HepG2 (cell line): ENCODE measurements around the gene GNG3. TPM values are rescaled to one million over a fixed set of nuclear protein-coding genes. Genes with fewer than 3 reads are reported as not detected.

Experiments
- AGO1 ChIP-seq: fragments of 200-400 bp; formaldehyde crosslinking; IDR thresholded peaks from 2 replicates; pipeline ENCODE4 v1.6.1; 2017; ENCODE audit warnings: mild to moderate bottlenecking, low read depth, low read length, moderate library complexity; ENCODE audit not compliant: poor library complexity, severe bottlenecking
- ETV5 ChIP-seq: IDR thresholded peaks from 2 replicates; pipeline ENCODE4 v1.6.1; 2018; ENCODE audit warnings: missing biosample characterization, missing genetic modification reagents, inconsistent platforms, borderline replicate concordance
- FOXO4 ChIP-seq: sonication (generic); formaldehyde crosslinking; conservative IDR thresholded peaks from 2 replicates; pipeline ENCODE4 v1.8.1; 2023; ENCODE audit warnings: missing genetic modification reagents
- GATAD2A ChIP-seq: IDR thresholded peaks from 2 replicates; pipeline ENCODE4 v1.6.1; 2016
- HMGXB4 ChIP-seq, 2 experiments: sonication (generic) in 1 of 2; formaldehyde crosslinking in 1 of 2; IDR thresholded peaks; 2 replicates each; pipeline versions ENCODE4 v1.4.0 to v1.6.1; 2018 to 2020; ENCODE audit warnings: missing genetic modification reagents in 2 of 2, borderline replicate concordance in 1 of 2, low read depth in 1 of 2, mild to moderate bottlenecking in 1 of 2, missing biosample characterization in 1 of 2
- HNRNPH1 ChIP-seq: fragments of 200-400 bp; formaldehyde crosslinking; optimal IDR thresholded peaks from 2 replicates; pipeline ENCODE3; 2017; ENCODE audit warnings: mild to moderate bottlenecking, low read depth, low read length
- KDM4B ChIP-seq: sonication (generic); formaldehyde crosslinking; IDR thresholded peaks from 2 replicates; pipeline ENCODE4 v1.4.0; 2020; ENCODE audit warnings: missing genetic modification reagents
- MAZ ChIP-seq, 2 experiments: sonication (generic) in 1 of 2; formaldehyde crosslinking in 1 of 2; IDR thresholded peaks; 2 replicates each; pipeline versions ENCODE4 v1.5.0 to v1.6.1; 2012 to 2020; ENCODE audit warnings: low read depth in 2 of 2, mild to moderate bottlenecking in 2 of 2, borderline replicate concordance in 1 of 2, improper control_type of control experiment in 1 of 2, low read length in 1 of 2, missing genetic modification reagents in 1 of 2, moderate library complexity in 1 of 2
- MTERF4 ChIP-seq: sonication (generic); formaldehyde crosslinking; IDR thresholded peaks from 2 replicates; pipeline ENCODE4 v1.8.0; 2023; ENCODE audit warnings: mild to moderate bottlenecking, missing genetic modification reagents
- MXD3 ChIP-seq: IDR thresholded peaks from 2 replicates; pipeline ENCODE4 v1.6.1; 2016; ENCODE audit warnings: mild to moderate bottlenecking, missing biosample characterization, missing genetic modification reagents
- MXD4 ChIP-seq: IDR thresholded peaks from 2 replicates; pipeline ENCODE4 v1.6.1; 2016; ENCODE audit warnings: mild to moderate bottlenecking, missing biosample characterization, missing genetic modification reagents
- SMAD1 ChIP-seq: sonication (generic); formaldehyde crosslinking; IDR thresholded peaks from 2 replicates; pipeline ENCODE4 v1.4.0; 2020; ENCODE audit warnings: missing genetic modification reagents, low read depth, mild to moderate bottlenecking, borderline replicate concordance
- SNAI1 ChIP-seq: sonication (generic); formaldehyde crosslinking; IDR thresholded peaks from 2 replicates; pipeline ENCODE4 v1.5.0; 2020; ENCODE audit warnings: mild to moderate bottlenecking, missing genetic modification reagents, borderline replicate concordance
- SNRNP70 ChIP-seq: fragments of 200-400 bp; formaldehyde crosslinking; IDR thresholded peaks from 2 replicates; pipeline ENCODE4 v1.6.1; 2017; ENCODE audit warnings: mild to moderate bottlenecking, low read depth, low read length, moderate library complexity
- SSRP1 ChIP-seq: IDR thresholded peaks from 2 replicates; pipeline ENCODE4 v1.6.1; 2016; ENCODE audit warnings: control low read depth
- STAG1 ChIP-seq: sonication (generic); formaldehyde crosslinking; IDR thresholded peaks from 2 replicates; pipeline ENCODE4 v1.4.0; 2020; ENCODE audit warnings: missing genetic modification reagents
- STAT5B ChIP-seq: sonication (generic); formaldehyde crosslinking; IDR thresholded peaks from 2 replicates; pipeline ENCODE4 v1.4.0; 2020; ENCODE audit warnings: missing genetic modification reagents
- ZMYM4 ChIP-seq: sonication (generic); formaldehyde crosslinking; IDR thresholded peaks from 2 replicates; pipeline ENCODE4 v1.8.1; 2023; ENCODE audit warnings: mild to moderate bottlenecking, missing genetic modification reagents
- ZNF253 ChIP-seq: sonication (generic); formaldehyde crosslinking; IDR thresholded peaks from 2 replicates; pipeline ENCODE4 v1.8.0; 2022; ENCODE audit warnings: mild to moderate bottlenecking, missing genetic modification reagents, borderline replicate concordance
- ZNF280D ChIP-seq: sonication (generic); formaldehyde crosslinking; IDR thresholded peaks from 2 replicates; pipeline ENCODE4 v1.5.1; 2020; ENCODE audit warnings: mild to moderate bottlenecking, missing genetic modification reagents
- ZNF326 ChIP-seq: sonication (generic); formaldehyde crosslinking; IDR thresholded peaks from 2 replicates; pipeline ENCODE4 v1.4.0; 2020; ENCODE audit warnings: missing genetic modification reagents, borderline replicate concordance
- ZNF530 ChIP-seq: sonication (generic); formaldehyde crosslinking; IDR thresholded peaks from 2 replicates; pipeline ENCODE4 v1.5.0; 2020; ENCODE audit warnings: low read depth, mild to moderate bottlenecking, missing genetic modification reagents
- ZNF891 ChIP-seq: sonication (generic); formaldehyde crosslinking; IDR thresholded peaks from 2 replicates; pipeline ENCODE4 v1.5.0; 2020; ENCODE audit warnings: mild to moderate bottlenecking, missing genetic modification reagents
- polyA plus RNA-seq, 8 experiments: library from polyadenylated mRNA; depleted of rRNA in 3 of 8; stranded (reverse) in 7 of 8; unstranded in 1 of 8; fragments of >200 nt; fragmentation: Illumina TruSeq in 4 of 8; extraction: Trizol in 4 of 8; gene quantifications; 2 replicates each; pipeline versions ENCODE4 v1.2.1 to v1.2.3, GENCODE V29; 2011 to 2016; ENCODE audit warnings: low read depth in 4 of 8, missing spikeins in 1 of 8, mixed read lengths in 1 of 8; ENCODE audit not compliant: insufficient read depth in 1 of 8
- total RNA-seq, 5 experiments: library from RNA; depleted of rRNA; stranded (reverse); fragments of >200 nt; fragmentation: Illumina TruSeq; extraction: Trizol; gene quantifications; 2 replicates each; pipeline ENCODE4 v1.2.3, GENCODE V29; 2016; ENCODE audit warnings: low read depth in 1 of 5

GNG3 gene
- total and polyA plus RNA-seq, 2 of the 13 experiments (the other 11 are each of a cell fraction or from before 2014, with no cell fraction given): not detected

- TF ChIP-seq SNAI1 (CRISPR knock-in tag) (0 out of 2 replicates have a peak, but pooled peaks have one; percentile 19), GATAD2A (CRISPR knock-in tag) (no peak), ZNF280D (peak; percentile 33; the same call in 1 of the 2 replicates), HMGXB4 (CRISPR knock-in tag; IDR thresholded peaks at IDR 0.05; ENCODE audit: borderline replicate concordance in 1 of 2, low read depth in 1 of 2) (no peak), STAG1 (no peak), MTERF4 (CRISPR knock-in tag) (no peak), AGO1 (no peak), SNRNP70 (no peak), FOXO4 (CRISPR knock-in tag) (no peak), ZNF530 (no peak), SSRP1 (CRISPR knock-in tag) (no peak), MXD3 (no peak), KDM4B (CRISPR knock-in tag) (no peak), MXD4 (CRISPR knock-in tag) (no peak; the same call in 1 of the 2 replicates), HNRNPH1 (no peak), MAZ (IDR thresholded peaks at IDR 0.05; ENCODE audit: borderline replicate concordance, low read depth, low read length) (no peak), MAZ (CRISPR knock-in tag; IDR thresholded peaks at IDR 0.05; ENCODE audit: low read depth) (no peak), ETV5 (CRISPR knock-in tag) (no peak), SMAD1 (no peak), ZMYM4 (no peak), ZNF253 (CRISPR knock-in tag) (no peak), STAT5B (no peak), ZNF891 (CRISPR knock-in tag) (no peak), ZNF326 (CRISPR knock-in tag) (no peak)
Observed at GRCh38 chr11:62671236-62671607, 36.3 kb upstream of the GNG3 start (continued).
